Measurements from ENCODE around the gene TMEM101. TPM values are rescaled to one million over a fixed set of nuclear protein-coding genes. Genes with fewer than 3 reads are reported as not detected.

The TMEM101 gene
- total RNA-seq, 1 donor from 2014 or later, result 42.9 TPM

- no peak for DNase-seq (ENCODE audit: low read depth)
- H3K4me3 ChIP-seq (ENCODE audit: low read depth, low read length), result peak overlapping the region; percentile 84
- TF ChIP-seq CTCF (conservative IDR thresholded peaks at IDR 0.05; ENCODE audit: low read depth, low read length), result no peak
These were observed 9.8 kb downstream of the TMEM101 start for GRCh38 chr17:44004761-44005526.

- TF ChIP-seq CTCF (conservative IDR thresholded peaks at IDR 0.05; ENCODE audit: low read depth, low read length), result no peak
- H3K4me3 ChIP-seq (ENCODE audit: low read depth, low read length), result peak within 1 kb of the TSS; percentile 84
- DNase-seq (ENCODE audit: low read depth), result no peak
These were observed 10.5 kb downstream of the TMEM101 start, which contains the start of gene NAGS for GRCh38 chr17:44004077-44004760. NAGS (plus strand) TSS chr17:44004622; CDS start chr17:44004664, 42 bp downstream.

- peak; percentile 47 for DNase-seq (ENCODE audit: low read depth)
- no peak for TF ChIP-seq CTCF (conservative IDR thresholded peaks at IDR 0.05; ENCODE audit: low read depth, low read length)
- no peak overlapping the region for H3K4me3 ChIP-seq (ENCODE audit: low read depth, low read length)
These were observed 12.5 kb downstream of the TMEM101 start for GRCh38 chr17:44002141-44002848.

GRCh38 chr17:44001461-44001920, 13.3 kb downstream of the TMEM101 start:
- no peak overlapping the region for H3K4me3 ChIP-seq (ENCODE audit: low read depth, low read length)
- no peak for DNase-seq (ENCODE audit: low read depth)
- no peak for TF ChIP-seq CTCF (conservative IDR thresholded peaks at IDR 0.05; ENCODE audit: low read depth, low read length)

GRCh38 chr17:44000871-44001460, 13.8 kb downstream of the TMEM101 start:
- TF ChIP-seq CTCF (conservative IDR thresholded peaks at IDR 0.05; ENCODE audit: low read depth, low read length), result no peak
- H3K4me3 ChIP-seq (ENCODE audit: low read depth, low read length), result no peak overlapping the region
- no peak for DNase-seq (ENCODE audit: low read depth)

GRCh38 chr17:44000141-44000860, 14.5 kb downstream of the TMEM101 start:
- no peak for TF ChIP-seq CTCF (conservative IDR thresholded peaks at IDR 0.05; ENCODE audit: low read depth, low read length)
- no peak for DNase-seq (ENCODE audit: low read depth)
- no peak overlapping the region for H3K4me3 ChIP-seq (ENCODE audit: low read depth, low read length)
